ENCODE results near the gene GYPA. TPM values are rescaled to one million over a fixed set of nuclear protein-coding genes. Genes with fewer than 3 reads are reported as not detected.
"Not testable (repeated sequence)": the region's sequence is repeated elsewhere in the genome, so short reads cannot be mapped to it uniquely, and the experiment has no call there.

The GYPA gene
- polyA plus RNA-seq (2011; rRNA removed) (not detected in 2 replicates), polyA minus RNA-seq (2011; rRNA and poly(A)+ RNA removed) (not detected in 2 replicates)

- POLR2A ChIA-PET; DNase-seq (ENCODE audit: low read depth, low spot score); H3K4me3 ChIP-seq (ENCODE audit: low read depth, low read length); CTCF ChIA-PET; H3K27ac ChIP-seq (ENCODE audit: low read depth, low read length); H3K9me3 ChIP-seq (ENCODE audit: control insufficient read depth, insufficient read depth, low read length); H3K27me3 ChIP-seq (ENCODE audit: control insufficient read depth, insufficient read depth, low read length): not testable (repeated sequence)
These were observed at the start of gene GYPA for GRCh38 chr4:144140594-144141295. Gene GYPA (minus strand): TSS chr4:144140718. CDS start chr4:144140635, 83 bp downstream.

- H3K27me3 ChIP-seq (ENCODE audit: control insufficient read depth, insufficient read depth, low read length), result no peaks in the 10 kb centered on the region
- H3K9me3 ChIP-seq (ENCODE audit: control insufficient read depth, insufficient read depth, low read length), result no peaks in the 10 kb centered on the region
- DNase-seq (ENCODE audit: low read depth, low spot score), result no peak
- CTCF ChIA-PET, result interaction anchor here (0.6 kb wide), 1 partner anchor 183 kb away, joined by 3 read pairs; no protein-coding TSS in a partner anchor
- POLR2A ChIA-PET, result no interaction called here
- TF ChIP-seq CTCF (IDR thresholded peaks at IDR 0.05; ENCODE audit: low read depth, low read length), result no peak
- no peak overlapping the region for H3K27ac ChIP-seq (ENCODE audit: low read depth, low read length)
- no peak overlapping the region for H3K4me3 ChIP-seq (ENCODE audit: low read depth, low read length)
These were observed 49.5 kb upstream of the GYPA start for GRCh38 chr4:144190009-144190408.

GRCh38 chr4:144189121-144189520, 48.6 kb upstream of the GYPA start:
- POLR2A ChIA-PET, result no interaction called here
- no peaks in the 10 kb centered on the region for H3K27me3 ChIP-seq (ENCODE audit: control insufficient read depth, insufficient read depth, low read length)
- DNase-seq (ENCODE audit: low read depth, low spot score), result no peak
- no peak for TF ChIP-seq CTCF (IDR thresholded peaks at IDR 0.05; ENCODE audit: low read depth, low read length)
- CTCF ChIA-PET, result interaction anchor here (0.6 kb wide), 1 partner anchor 184 kb away, joined by 3 read pairs; no protein-coding TSS in a partner anchor
- H3K4me3 ChIP-seq (ENCODE audit: low read depth, low read length), result no peak overlapping the region
- no peak overlapping the region for H3K27ac ChIP-seq (ENCODE audit: low read depth, low read length)
- no peaks in the 10 kb centered on the region for H3K9me3 ChIP-seq (ENCODE audit: control insufficient read depth, insufficient read depth, low read length)

- H3K4me3 ChIP-seq (ENCODE audit: low read depth, low read length), result no peak overlapping the region
- H3K9me3 ChIP-seq (ENCODE audit: control insufficient read depth, insufficient read depth, low read length), result no peaks in the 10 kb centered on the region
- no peak overlapping the region for H3K27ac ChIP-seq (ENCODE audit: low read depth, low read length)
- POLR2A ChIA-PET, result no interaction called here
- H3K27me3 ChIP-seq (ENCODE audit: control insufficient read depth, insufficient read depth, low read length), result no peaks in the 10 kb centered on the region
- TF ChIP-seq CTCF (IDR thresholded peaks at IDR 0.05; ENCODE audit: low read depth, low read length), result no peak
- DNase-seq (ENCODE audit: low read depth, low spot score), result no peak
- CTCF ChIA-PET, result interaction anchor here (0.5 kb wide), 1 partner anchor 605 kb away, joined by 3 read pairs; no protein-coding TSS in a partner anchor
These were observed 44.6 kb upstream of the GYPA start for GRCh38 chr4:144185086-144185485.

- ChIA-PET POLR2A (no interaction called here), CTCF (no interaction called here)
- no peaks in the 10 kb centered on the region for H3K9me3 ChIP-seq (ENCODE audit: control insufficient read depth, insufficient read depth, low read length)
- H3K27me3 ChIP-seq (ENCODE audit: control insufficient read depth, insufficient read depth, low read length), result no peaks in the 10 kb centered on the region
- H3K4me3 ChIP-seq (ENCODE audit: low read depth, low read length), result no peak overlapping the region
- TF ChIP-seq CTCF (IDR thresholded peaks at IDR 0.05; ENCODE audit: low read depth, low read length), result no peak
- no peak overlapping the region for H3K27ac ChIP-seq (ENCODE audit: low read depth, low read length)
- no peak for DNase-seq (ENCODE audit: low read depth, low spot score)
These were observed 42.6 kb upstream of the GYPA start for GRCh38 chr4:144183165-144183564.
